Stimulated activated CD4-positive, alpha-beta T cell treated with anti-CD3 and anti-CD28 coated beads, Interleukin-2, amount 100 ng/mL, for 24 hours (primary cell): ENCODE results near the gene UGT1A7.
"Not testable (repeated sequence)": the region's sequence is repeated elsewhere in the genome, so short reads cannot be mapped to it uniquely, and the experiment has no call there.

Experiments
- DNase-seq, 2 donors: peaks; one replicate each; pipeline ENCODE4 v3.0.0-alpha.2; 2020

The UGT1A7 gene

DNA sequence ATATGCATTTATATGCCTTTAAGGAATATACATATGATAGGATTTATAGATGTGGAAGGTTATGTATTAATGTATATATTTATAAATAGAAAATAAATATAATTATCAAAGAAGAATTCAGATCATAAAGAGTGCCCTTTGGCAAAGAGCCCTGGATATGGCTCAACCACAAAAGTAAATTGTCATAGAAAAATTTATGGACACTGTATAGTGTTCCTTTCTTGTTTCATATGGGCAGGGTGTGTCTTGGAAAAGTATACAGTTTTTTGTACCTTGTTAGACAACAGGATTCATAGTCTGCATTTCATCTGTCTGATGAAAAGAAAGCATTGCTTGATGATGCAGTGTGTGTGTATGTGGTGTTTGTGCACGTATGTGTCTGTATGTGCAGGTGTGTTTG, 2.9 kb downstream of the UGT1A7 start:
- no peak for DNase-seq

DNA sequence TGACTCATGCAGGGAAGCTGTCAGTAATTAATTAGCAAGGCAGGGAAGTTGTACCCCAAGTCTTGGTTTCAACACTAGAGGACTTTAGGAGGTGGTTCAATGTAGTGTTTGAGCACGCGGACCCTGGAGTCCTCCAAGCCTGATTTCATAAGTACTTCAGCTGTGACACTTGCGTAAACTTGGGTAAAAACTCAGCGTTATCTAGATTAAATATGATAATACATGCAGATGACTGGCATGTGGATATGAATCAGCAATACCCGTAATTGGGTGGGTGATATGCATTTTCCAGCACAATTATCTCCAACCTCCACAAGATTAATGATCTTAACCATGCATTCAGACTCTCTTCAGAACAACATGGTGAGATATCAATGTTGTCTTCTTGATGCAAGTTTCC, 5.2 kb downstream of the UGT1A7 start:
- DNase-seq: no peak

DNA sequence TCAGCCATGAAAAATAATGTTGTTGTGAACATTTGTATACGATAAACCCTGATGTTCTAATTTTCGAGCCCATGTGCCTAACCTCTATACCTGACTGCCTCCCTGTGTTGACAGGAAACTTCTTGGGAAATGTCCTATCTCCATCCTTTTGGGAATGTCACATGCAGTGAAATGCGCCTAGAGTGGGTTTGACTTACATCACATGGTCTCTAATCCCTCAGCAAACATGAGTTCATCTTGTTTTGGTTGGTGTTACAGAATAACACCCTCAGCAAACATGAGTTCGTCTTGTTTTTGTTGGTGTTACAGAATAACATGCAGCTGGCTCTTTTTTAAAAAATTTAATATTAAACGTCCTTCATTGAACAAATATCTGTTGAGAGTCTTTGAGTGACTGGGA, 6.6 kb downstream of the UGT1A7 start:
- DNase-seq: no peak

DNA sequence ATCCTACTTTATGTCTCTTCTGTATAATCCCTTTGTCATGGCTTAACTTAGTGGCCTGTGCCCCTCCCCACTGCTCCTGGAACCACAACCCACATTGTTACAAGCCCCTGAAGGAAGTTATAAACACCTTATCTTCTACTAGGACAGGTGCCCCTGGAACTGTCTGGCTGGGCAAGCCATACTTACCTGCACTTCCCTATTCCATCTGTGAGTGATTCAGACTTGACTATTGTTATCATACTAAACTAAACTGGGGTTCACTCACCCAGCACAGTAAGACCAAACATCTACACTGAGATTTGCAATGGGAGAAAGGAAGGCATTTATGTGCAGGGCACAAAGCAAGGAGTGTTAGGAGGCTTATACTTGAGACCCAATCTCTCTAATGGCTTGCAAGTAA, 7.3 kb downstream of the UGT1A7 start:
- DNase-seq: no peak

DNA sequence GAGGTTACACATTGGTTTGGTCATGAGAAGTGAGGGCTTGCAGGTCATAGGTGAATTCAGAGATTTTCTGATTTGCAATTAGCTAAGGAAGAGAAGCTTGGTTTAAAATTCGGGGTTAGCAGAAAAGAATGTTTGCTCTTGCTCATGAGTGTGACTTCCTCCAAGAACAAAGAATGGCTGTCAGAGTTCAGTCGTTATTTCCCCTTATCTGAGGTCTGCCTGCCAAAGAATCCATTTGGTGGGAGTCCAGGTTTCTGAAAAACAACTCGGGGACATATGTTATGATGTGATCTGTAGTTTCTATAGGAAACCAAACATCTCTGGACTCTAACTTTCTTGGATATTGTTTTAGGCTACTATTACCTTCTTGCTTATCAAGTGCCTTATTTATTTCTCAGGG, 7.8 kb downstream of the UGT1A7 start:
- no peak for DNase-seq

DNA sequence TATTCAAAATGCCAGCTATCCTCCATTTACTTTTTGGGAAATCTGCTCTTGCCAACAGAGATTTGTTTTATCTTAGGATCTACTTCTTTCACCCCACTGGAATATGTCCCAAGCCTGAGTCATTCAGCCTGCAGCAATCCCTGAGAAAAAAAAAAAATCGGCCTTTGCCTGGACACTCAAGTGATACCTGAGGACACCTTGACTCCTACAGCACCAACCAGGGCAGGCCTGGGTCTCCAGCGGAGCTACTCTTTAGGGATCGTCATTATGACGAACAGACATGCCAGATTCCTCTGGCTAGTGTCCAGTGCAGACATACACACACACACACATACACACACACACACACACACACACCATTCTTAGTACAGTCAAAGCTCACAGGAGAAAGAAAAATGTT, 8.7 kb downstream of the UGT1A7 start:
- no peak for DNase-seq

DNA sequence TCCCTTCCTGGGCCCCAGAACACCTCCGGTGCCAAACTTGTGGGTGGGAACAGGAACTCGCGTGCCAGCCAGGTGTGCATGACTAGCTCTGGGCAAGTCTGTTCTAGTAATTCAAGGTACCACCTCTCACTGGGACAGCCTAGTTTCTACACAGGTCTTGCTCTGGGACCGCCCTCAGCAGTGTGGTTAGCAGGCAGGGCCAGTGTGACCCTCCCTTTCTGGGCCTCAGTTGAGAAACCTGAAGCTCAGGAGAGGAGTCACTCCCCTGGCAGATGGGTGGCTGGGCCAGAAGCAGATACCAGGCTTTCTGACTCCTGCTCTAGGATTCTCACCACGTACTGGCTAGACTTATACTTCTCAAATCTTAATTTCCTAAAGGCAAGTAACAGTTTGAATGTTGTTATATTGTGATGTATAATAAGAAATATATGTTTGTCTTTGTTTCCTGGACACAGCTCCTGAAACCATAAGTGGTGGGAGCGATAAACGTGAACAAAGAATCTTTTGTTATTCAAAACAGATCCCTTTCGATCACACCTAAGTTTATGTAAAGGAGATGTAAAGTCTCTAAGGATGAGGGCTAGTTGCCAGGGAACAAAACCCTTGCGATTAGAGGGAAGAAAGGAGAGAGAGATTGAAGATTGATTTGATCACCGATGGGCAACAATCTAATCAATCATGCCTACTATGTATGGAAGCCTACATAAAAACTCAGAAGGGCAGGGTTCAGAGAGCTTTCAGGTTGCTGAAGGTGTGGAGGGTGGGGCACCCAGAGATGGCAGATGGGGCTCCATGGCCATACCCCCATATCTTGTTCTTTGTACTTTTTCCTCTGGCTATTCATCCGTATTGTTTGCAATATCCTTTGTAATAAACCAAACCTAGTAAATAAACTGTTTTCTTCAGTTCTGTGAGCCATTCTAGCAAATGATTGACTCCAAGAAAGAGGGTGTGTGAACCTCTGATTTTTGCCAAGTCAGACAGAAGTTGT, 10.0 kb downstream of the UGT1A7 start:
- no peak for DNase-seq

DNA sequence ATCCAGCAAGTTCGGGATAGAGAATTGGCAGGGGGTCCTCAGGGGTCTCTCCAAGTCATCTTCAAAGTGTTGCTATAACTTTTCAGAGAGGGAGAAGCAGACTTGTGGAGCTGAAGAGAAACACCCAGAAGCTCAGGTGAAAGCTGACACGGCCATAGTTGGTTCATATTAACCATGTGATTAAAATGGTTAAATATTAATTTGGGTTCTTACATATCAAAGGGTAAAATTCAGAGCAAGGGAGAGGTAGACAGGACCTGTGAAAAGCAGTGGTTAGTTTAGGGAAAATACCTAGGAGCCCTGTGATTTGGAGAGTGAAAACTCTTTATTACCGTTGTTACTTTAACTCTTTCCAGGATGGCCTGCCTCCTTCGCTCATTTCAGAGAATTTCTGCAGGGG, 10.9 kb downstream of the UGT1A7 start, which contains the start of gene UGT1A6:
TSS of gene UGT1A6 (plus strand) at position 243 of the 400 bp plus-strand sequence. CDS start at position 358, 115 bp downstream.
- DNase-seq: no peak

DNA sequence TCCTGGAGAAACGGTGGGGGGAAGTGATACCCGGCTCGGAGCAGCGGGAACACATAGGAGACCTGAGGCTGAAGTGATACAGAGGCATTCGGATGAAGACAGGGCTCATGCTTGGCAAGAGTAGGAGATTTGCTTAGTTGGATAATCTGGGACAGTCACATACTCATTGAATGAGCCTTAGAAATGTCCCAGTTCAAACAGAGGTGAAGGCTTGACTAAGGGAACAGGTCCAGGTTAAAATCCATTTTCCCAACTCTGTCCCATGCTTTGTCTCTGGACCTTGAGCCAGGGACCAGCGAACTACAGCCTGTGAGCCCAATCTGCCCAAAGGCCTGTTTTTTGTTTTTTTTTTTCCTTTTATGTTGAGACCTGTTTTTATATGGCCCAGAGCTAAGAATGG, 12.3 kb downstream of the UGT1A7 start:
- no peak for DNase-seq

DNA sequence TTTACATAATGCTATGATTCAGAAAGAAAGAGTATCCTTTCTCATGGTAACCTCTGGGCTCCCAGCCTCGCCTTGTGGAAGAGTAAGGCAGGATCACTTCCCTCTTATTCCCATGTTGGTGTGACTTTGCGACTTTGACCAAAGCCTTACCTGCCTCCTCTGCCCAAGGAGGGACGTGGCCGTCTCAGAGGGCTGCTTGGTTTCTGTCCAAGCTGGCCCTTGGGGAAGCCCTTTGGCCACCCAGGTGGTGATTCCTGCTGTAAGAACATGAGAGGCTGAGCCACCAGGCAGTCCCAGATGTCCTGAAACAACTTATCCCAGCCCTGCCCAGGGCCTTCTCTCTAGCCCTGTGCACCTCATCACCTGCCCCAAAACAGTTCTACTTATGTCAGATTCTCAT, 17.0 kb downstream of the UGT1A7 start:
- no peak for DNase-seq

DNA sequence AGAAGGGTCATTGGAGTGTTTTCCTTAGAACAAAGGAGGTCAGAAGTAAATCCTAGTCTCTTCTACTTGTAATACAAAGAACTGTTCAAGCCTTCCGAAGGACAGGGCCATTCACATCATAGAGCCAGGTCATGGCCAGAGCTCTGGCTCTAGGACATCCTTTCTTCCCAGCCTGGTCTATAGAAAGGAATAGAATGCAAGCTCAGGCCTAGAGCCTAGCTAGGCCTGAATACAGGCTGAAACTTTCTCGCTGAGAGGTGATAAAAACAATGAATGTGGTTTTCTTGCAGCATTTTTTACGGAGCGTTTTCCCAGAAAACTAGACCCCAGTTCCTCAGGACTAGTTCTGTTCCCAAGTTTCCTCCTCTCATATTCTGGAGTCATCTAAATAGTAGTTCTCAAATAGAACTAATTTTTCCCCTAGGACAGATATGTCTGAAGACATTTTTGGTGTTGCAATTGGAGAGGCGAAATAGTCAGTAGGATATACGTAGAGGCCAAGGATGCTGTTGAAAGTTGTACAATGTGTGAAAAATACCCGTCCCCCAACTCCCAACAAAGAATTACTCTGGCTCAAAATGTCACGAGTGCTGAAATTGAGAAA, 17.8 kb downstream of the UGT1A7 start:
- no peak for DNase-seq

DNA sequence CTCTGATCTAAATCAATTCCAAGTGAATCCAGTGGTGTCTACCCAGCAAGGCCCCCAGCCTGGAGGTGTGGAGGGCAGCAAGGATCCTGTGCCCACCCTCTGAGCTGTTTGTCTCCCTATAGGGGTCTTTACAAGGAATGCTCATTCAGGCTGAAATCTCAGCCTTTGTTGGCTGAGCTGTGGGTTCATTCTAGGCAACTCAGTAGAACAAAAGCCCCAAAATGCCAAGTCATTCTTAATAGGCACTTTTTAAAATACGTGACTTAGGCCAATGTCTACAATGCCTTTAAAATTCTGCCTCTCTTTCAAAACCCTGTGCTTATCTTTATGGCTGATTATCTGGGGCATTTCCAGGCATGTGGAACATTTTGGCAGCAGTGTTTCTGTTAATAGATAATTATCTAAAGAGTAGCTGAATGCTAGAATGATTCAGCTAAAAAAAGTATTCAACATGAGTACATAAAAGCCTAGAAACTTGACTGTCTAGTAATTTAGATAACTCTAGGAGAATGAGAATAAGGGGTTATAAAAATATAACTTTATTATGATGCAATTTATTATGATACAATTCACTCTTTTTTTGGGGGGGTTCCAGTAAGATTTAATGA, 18.4 kb downstream of the UGT1A7 start:
- no peak for DNase-seq

DNA sequence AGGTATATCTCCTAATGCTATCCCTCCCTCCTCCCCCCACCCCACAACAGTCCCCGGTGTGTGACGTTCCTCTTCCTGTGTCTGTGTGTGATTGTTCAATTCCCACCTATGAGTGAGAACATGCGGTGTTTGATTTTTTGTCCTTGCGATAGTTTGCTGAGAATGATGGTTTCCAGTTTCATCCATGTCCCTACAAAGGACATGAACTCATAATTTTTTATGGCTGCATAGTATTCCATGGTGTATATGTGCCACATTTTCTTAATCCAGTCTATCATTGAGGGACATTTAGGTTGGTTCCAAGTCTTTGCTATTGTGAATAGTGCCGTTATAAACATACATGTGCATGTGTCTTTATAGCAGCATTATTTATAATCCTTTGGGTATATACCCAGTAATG, 19.1 kb downstream of the UGT1A7 start:
- not testable (repeated sequence) for DNase-seq

DNA sequence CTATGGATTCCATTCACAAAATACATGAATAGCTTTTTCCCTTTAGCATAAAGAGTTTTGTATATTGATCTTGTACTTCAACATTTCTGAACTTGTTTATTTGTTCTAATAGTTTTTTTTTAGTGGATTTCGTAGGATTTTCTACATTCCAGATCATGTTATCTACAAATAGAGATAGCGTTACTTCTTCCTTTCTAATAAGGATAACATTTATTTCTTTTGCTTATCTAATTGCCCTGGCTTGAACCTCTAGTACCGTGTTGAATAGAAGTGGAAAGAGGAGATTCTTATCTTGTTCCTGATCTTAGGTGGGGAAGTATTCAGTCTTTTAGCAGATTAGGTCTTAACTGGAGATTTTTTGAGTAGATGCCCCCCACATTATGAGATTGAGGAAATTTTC, 20.5 kb downstream of the UGT1A7 start:
- DNase-seq: no peak

DNA sequence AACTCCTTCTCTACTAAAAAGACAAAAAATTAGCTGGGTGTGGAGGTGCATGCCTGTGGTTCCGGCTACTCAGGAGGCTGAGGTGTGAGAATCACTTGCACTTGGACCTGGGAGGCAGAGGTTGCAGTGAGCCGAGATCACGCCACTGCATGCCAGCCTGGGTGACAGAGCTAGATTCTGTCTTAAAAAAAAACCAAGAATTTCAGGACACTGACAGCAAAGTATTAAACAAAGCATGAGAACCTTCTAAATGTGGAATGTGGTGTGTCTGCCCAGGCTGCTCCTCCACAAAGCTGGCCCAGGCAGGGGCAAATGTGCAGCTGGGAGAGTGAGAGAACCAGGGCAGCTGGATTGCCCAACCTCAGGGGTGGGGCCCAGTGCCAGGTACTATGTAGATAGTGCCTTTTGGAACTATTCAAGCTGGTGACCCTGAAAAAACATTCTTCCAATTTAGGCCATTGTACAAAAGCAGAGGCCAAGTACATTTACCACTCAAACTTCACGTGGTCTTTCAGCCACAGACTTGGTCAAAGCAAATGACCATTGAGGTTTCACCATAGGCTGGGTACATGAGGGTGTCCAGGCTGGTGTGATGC, 24.3 kb downstream of the UGT1A7 start:
- DNase-seq: no peak

DNA sequence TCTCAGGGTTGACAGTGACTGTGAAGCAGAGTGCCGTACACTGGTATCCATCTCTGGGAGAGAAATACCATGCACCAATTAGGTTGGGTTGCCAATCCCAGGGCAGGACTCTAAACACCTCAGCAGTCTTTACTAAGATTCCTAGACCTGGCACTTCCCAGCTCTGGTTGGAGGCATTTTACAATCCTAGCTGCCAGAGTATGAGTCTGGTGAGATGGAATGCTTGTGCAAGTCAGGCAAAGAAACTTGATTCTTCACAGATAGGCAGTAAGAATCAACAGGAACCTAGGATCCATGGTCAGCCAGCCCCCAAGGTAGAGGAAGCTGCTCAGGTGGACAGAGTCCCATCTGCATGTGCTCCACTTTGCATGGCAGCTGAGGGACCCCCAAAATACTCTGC, 25.0 kb downstream of the UGT1A7 start:
- no peak for DNase-seq

DNA sequence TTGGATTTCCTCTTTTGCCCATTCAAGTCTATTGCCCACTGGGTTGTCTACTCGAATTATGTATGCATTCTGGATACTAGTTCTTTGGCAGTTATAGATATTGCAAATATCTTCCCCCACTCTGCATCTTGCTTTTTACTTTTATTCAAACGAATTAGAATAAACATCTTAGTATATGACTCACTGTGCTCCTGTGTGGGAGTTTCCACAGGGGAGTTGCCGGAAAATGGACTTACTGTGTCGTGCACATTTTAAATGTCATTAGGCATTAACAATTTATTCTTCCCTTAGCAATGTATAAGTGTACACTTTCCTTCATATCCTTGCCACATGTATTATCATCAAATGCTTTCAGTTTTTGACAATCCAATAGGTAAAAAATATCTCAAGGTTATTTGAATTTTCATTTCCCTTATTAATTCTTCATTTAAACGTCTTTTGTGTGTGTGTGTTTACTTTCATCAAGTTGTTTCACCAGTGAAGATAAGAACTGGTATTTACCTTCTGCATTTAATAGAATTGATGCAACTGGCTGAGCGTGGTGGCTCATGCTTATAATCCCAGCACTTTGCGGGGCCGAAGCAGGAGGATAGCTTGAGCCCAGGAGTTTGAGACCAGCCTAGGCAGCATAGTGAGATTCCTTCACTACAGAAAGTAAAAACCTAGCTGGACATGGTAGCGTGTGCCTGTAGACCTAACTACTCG, 26.4 kb downstream of the UGT1A7 start:
- no peak for DNase-seq

DNA sequence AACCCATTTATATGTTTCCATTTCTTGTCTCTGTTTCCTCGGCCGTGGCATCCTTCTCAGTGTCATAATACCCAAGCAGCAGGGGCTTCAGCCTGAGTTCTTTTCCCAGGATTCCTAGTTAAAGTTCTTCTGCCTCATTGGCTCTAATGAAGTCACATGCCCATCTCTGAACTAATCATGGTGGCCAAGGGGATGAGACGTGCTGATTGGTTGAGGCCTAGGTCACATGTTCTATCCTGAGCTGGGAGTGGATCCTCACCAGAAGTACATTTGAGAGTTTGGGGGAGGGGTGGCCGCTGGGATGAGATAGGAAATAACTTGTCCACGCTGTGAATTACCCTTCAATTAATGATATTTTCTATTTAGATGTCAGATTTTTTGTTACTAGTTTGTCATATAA, 27.2 kb downstream of the UGT1A7 start:
- no peak for DNase-seq

DNA sequence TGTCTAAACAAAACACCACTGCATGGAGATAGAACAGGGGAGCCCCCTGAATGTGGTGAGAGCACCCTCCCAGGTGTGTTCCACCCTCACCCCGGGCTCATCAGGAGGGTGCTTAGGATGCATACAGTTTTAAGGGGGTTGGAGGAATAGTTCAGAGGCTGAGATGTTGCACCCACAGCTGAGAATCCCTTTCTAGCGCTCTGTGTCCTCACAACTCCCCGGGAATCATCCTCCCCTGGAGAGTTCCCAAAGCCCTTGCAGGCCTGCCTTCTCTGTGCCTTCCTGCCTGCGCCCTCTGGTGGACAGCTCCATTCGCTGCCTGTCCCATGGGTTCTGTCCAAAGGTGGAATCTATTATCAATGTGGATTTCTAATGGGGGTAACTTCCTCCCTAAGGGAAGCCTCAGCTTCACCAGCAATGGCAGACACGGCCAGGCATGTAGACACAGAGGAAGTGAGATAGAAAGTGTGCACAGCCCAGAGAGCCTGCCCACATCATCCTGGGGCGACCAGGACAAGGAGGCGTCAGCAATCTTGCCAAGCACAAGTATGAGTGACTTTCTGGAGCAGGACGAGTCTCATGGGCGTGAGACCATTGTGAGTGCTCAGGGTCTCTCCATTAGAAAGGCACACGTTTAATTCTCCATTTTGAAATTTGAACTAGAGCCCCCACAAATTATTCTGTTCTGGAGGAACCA, 29.8 kb downstream of the UGT1A7 start:
- peak; percentile 73 to 81 for DNase-seq

DNA sequence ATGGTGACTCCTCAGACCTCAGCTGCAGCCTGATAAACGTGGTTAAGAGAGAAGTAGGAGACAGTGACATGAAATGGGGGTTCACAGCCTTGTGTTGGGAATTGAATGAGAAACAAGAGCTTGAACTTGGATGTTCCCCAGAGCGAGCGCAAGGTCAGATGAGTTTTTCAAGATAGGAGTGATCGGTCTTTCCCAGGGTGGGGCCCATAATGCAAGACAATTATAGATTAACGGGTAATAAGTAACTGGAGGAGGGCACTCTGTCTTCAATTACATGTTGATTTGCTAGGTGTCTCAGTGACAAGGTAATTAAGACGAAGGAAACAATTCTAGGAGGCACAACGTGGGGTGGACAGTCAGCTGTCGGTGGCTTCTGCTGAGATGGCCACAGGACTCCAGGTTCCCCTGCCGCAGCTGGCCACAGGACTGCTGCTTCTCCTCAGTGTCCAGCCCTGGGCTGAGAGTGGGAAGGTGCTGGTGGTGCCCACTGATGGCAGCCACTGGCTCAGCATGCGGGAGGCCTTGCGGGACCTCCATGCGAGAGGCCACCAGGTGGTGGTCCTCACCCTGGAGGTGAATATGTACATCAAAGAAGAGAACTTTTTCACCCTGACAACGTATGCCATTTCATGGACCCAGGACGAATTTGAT, 31.0 kb downstream of the UGT1A7 start, which contains the start of gene UGT1A5:
TSS of gene UGT1A5 (plus strand) at position 297 of the 651 bp plus-strand sequence. CDS start at position 382, 85 bp downstream.
- DNase-seq: no peak

DNA sequence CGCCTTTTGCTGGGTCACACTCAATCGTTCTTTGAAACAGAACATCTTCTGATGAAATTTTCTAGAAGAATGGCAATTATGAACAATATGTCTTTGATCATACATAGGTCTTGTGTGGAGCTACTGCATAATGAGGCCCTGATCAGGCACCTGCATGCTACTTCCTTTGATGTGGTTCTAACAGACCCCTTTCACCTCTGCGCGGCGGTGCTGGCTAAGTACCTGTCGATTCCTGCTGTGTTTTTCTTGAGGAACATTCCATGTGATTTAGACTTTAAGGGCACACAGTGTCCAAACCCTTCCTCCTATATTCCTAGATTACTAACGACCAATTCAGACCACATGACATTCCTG, 31.5 kb downstream of the UGT1A7 start:
- no peak for DNase-seq

DNA sequence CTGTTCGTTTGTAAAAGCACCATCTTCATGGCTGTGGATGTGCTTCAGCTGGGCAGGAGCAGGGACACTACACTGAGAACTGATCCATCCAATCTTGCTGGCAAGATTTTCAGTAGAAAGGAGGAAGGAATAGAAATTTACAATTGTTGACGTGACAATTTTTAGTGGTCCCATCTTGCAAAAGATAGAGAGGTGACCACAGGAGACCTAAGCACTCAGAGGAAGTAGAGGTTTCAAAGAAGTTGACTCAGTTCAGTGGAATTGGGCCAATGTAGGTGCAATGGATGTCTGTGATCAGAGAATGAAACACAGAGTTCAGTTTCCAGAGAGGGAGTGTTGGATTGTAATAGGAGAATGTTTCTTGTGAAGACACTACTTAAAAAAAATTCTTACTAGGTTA, 32.4 kb downstream of the UGT1A7 start:
- DNase-seq: no peak
